Peyer's patch (tissue), 4 donors: ENCODE results near the gene RBM33.

Experiments
- CTCF ChIP-seq, 6 experiments: fragments of 450-650 bp in 4 of 6; fragments of 200-600 bp in 2 of 6; sonication (generic) in 1 of 6; IDR thresholded peaks; one replicate each; pipeline ENCODE4 v1.5.1; 2017 to 2019; ENCODE audit warnings: antibody characterized with exemption in 6 of 6, mild to moderate bottlenecking in 3 of 6, moderate library complexity in 1 of 6
- POLR2A ChIP-seq, 2 donors: fragments of 450-650 bp; IDR thresholded peaks; one replicate each; pipeline ENCODE4 v1.5.1; 2017; ENCODE audit warnings: antibody characterized with exemption in 2 of 2, mild to moderate bottlenecking in 2 of 2, moderate library complexity in 2 of 2

GRCh38 chr7:155791214-155791737 is 146.8 kb downstream of the RBM33 start:
- TF ChIP-seq POLR2A (IDR thresholded peaks at IDR 0.05) (no peak), CTCF (IDR thresholded peaks at IDR 0.05) (no peak)
